Spleen (tissue), 7 donors: ENCODE measurements around the gene KIFAP3.

Source experiments
- CTCF ChIP-seq, 11 experiments: fragments of 200-600 bp in 7 of 11; fragments of 450-650 bp in 4 of 11; sonication (generic) in 4 of 11; IDR thresholded peaks in 8 of 11; conservative IDR thresholded peaks in 3 of 11; 1 replicate in 7 of 11; 2 replicates in 4 of 11; pipeline versions ENCODE4 v1.4.0 to v1.8.0; 2016 to 2021; ENCODE audit warnings: antibody characterized with exemption in 11 of 11, inconsistent platforms in 4 of 11, mild to moderate bottlenecking in 1 of 11
- POLR2A ChIP-seq, 3 donors: fragments of 450-650 bp; IDR thresholded peaks; one replicate each; pipeline ENCODE4 v1.5.1; 2017; ENCODE audit warnings: antibody characterized with exemption in 3 of 3, mild to moderate bottlenecking in 1 of 3
- POLR2AphosphoS5 ChIP-seq, 3 donors: sonication (generic); formaldehyde crosslinking; IDR thresholded peaks; one replicate each; pipeline ENCODE4 v1.5.1; 2017; ENCODE audit warnings: antibody characterized with exemption in 3 of 3
- donor health status: DM: no; HTN: no; CAD: no; lungs with moderate emphysema.
- donor health status: DM: no; HTN: no; CAD: no.
- donor health status: DM: no; HTN: no; CAD: no.

- no peak for TF ChIP-seq CTCF (IDR thresholded peaks at IDR 0.05 in 8 of 11, conservative IDR thresholded peaks at IDR 0.05 in 3 of 11)
- TF ChIP-seq POLR2AphosphoS5 (IDR thresholded peaks at IDR 0.05) = no peak
- TF ChIP-seq POLR2A (IDR thresholded peaks at IDR 0.05) = no peak
Measured at GRCh38 chr1:170075186-170075585, 691 bp upstream of the KIFAP3 start.
